GM18951 (cell line): ENCODE measurements around the gene WDR33.

Source experiments
- POLR2A ChIP-seq: IDR thresholded peaks from 4 replicates; pipeline ENCODE4 v1.6.1; 2011; ENCODE audit warnings: mild to moderate bottlenecking; ENCODE audit not compliant: insufficient read length, insufficient read depth; ENCODE audit errors: extremely low read depth
- in situ Hi-C: fragments of 300-500 bp; cut with MboI; formaldehyde crosslinking; loops from one replicate; pipeline ENCODE4 v1.12.0; 2022; ENCODE audit warnings: low sequenced_read_pairs, mixed read lengths, inconsistent platforms; ENCODE audit not compliant: unreplicated experiment

The WDR33 gene

DNA sequence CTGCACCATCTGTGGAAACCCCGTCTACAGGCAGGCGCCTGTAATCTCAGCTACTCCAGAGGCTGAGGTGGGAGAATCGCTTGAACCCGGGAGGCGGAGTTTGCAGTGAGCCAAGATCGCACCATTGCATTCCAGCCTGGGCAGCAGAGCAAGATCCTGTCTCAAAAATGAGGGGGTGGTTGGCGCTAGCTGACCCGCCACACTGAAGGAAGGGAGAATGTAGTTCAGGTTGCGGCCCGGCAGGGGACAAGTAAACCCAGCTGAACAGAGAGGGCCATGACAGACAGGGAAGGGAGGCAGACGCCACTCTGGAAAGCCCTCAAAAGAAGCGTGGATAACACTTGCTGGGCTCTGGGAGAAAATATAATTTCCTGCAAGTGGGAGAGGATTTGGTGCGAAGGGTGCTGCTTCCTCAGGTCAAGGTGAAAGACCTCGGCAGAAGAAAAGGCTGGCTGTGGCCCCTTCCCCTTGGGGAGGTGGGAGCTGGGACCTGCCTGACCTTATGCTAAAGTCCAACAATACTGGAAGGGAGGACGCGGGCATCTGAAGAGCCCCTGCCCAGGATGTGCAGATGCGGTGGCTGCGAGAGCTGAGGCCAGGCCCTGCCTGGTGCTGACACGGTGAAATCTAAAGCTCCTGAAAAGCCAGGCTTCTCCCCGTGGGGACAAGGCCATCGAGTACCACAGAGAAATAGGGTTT is 113.3 kb downstream of the WDR33 start:
- TF ChIP-seq POLR2A, result no peak
- in situ Hi-C loops, result no loop called here

DNA sequence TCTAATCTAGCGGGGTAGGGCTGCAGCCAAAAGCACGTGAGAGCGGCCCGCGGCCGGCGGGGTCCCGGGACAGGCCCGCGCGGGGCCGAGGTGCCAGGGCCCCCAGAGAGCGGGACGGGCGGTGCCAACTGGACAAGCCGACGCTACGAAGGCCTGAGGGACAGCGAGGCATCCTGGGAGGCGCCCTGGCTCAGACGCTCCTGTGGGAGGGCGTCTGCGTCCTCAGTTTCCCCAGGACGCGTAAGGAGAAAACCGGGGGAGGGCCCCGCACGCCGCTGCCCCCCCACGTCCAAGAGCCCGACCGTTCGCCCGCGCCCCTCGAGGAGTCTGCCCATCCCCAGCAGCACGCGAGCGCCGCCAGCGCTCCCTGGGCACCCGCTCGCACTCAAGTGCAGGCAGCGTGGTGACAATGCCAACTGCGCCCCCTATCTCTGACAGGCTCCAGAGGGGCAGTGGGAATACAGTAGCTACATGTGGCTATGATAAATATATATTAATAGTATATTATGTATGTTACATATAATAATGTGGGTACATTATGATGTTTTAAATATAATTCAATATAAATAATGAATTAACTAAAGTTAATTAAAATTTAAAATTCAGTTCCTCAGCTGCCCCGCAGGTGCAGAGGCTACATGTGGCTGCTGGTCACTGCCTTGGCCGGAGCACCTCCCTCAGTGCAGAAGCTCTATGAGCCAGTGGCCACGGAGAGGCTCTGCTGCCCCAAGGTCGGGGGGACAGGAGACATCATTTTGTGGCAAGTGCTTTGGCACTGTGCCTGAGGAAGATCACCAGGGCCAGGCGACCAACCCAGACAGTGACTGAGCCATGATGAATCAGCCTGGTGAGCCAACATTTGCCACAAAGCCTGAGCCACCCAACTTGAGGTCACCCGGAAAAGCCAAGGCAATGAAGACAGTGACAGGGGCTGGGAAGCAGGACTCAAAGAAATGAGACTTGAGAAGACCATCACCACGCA is 115.2 kb downstream of the WDR33 start:
- in situ Hi-C loops, result no loop called here
- no peak for TF ChIP-seq POLR2A

DNA sequence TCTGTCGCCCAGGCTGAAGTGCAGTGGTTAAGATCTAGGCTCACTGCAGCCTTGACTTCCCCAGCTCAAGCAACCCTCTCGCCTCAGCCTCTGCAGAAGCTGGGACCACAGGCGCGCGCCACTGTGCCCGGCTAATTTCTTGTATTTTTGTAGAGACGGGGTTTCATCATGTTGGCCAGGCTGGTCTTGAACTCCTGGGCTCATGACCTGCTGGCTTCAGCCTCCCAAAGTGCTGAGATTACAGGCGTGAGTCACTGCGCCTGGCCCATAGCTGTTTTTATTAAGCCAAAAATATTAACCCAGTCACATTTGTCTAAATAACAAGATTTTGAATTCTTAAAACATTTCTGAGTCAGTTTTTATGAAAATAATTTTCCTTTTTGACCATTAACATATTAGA is 116.0 kb downstream of the WDR33 start:
- in situ Hi-C loops, result no loop called here
- no peak for TF ChIP-seq POLR2A

DNA sequence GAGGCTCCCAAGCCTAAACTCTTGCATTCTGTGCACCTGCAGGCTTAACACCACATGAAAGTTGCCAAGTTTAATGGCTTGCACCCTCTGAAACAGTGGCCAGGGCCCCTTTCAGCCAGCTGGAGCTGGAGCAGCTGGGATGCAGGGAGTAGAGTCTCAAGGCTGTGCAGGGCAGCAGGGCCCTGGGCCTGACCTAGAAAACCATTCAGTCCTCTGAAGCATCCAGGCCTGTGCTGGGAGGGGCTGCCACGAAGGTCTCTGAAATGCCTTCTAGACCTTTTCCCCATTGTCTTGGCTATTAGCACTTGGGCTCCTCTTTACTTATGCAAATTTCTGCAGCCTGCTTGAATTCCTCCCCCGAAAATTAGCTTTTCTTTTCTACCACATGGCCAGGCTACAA is 120.3 kb downstream of the WDR33 start:
- no peak for TF ChIP-seq POLR2A

DNA sequence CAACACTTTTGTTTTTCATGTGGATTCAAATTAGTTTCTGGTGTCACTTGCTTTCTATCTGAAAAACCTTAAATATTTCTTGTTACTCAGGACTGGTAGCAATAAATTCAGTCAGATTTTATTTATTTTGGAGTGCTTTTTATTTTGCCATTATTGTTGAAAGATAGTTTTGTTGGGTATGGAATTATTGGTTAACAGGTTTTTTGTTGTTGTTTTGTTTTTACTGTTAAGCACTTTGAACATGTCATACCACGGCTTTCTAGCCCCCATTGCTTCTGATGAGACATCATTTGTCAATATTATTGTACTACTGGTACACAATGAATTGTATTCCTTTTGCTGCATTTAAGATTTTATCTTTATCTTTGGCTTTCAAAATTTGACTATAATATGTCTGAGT is 122.6 kb downstream of the WDR33 start:
- in situ Hi-C loops, result no loop called here

More for the DNA sequence above, 120.3 kb downstream of the WDR33 start:
- in situ Hi-C loops, result no loop called here

DNA sequence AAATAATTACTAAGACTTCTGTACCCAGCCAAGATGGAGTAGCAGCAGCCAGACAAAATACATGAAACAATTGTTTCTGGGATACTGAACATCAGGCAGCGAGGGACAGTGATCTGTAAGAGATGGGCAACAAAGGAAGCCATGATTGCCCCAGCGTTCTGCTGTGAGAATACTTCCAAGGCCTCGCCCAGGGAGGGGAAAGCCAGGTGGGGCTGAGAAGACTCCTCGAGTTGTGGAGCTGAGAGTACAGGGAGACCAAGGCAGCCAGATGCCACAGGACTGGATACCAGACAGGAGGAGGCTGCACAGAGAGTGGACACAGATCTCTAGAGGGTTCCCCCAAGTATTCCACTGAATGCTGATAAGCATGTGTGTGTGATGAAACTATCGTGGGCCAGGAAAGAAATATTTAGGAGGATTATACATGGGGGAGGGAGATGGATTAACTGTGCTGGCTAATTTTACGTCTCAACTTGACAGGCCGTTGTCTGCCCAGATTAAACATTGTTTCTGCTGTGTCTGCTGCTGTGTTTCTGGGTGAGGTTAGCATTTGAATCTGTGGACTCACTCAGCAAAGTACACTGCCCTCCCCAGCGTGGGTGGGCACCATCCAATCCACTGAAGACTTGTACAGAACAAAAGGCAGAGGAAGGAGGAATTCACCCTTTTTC is 125.4 kb downstream of the WDR33 start:
- in situ Hi-C loops, result no loop called here
- TF ChIP-seq POLR2A, result no peak

More for the DNA sequence above, 122.6 kb downstream of the WDR33 start:
- no peak for TF ChIP-seq POLR2A

DNA sequence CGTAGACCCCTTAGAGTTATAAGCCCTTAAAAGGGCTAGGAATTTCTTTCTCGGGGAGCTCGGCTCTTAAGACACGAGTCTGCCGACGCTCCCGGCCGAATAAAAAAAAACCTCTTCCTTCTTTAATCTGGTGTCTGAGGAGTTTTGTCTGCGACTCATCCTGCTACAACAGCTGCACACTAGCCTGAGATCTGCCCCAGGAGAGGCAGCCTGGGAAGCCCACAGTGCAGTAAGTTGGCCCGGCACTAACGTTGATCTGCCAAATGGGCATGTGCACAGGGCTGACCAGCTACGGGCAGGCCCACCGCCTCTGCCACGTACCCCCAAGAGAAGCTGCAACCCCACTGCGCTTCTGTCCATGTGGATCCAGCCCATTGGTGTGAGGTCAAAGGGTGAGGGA is 127.2 kb downstream of the WDR33 start:
- TF ChIP-seq POLR2A, result no peak
- in situ Hi-C loops, result no loop called here

DNA sequence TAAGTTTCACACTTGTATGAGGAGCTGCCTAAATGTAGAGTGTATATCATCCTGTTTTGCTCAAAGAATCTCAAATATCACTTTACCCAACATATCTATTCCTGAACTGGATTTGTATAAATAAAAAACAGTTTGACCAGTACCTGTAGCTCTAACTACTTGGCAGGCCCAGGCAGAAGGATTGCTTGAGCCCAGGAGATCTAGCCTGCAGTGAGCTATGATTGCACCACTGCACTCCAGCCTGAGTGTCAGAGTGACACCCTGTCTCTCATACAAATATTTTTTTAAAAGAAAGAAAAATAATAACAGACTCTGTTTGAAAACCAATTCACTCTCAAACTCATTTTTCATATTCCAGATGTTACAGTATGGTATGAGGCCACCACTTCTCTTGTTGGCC is 127.9 kb downstream of the WDR33 start:
- no peak for TF ChIP-seq POLR2A
- in situ Hi-C loops, result no loop called here

DNA sequence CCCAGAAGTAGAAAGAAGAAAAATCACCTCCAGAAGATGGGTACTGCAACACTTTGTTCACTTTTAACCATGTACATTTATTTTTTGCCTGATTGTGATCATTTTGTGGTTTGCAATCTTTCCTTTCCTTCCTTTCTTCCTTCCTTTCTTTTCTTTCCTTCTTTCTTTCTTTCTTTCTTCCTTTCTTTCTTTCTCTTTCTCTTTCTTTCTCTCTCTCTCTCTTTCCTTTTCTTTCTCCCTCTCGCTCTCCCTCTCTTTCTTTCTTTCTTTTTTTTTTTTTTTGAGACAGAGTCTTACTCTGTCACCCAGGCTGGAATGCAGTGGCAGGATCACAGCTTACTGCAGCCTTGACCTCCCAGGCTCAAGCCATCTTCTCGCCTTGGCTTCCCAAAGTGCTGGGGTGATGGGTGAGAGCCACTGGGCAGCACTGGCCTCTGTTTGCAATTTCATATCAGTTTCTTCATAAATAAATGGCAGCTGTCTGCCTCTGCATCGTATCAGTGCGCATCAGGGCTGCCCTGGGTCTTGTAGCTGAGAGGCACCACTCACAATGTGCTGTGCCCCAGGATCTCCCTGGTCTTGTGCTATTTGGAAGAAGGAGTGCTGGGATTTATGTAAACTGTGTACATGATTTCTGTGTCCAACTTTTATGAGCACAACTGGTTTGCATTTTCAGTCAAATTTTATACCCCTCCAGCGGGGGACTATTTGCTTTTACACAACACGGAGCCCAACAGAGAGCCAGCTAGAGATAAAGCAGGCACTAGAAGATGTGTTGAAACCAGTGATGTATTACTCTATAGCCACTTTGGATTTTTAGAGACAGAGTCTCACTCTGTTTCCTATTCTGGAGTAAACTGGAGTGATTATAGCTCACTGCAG is 128.8 kb downstream of the WDR33 start:
- no peak for TF ChIP-seq POLR2A
- in situ Hi-C loops, result no loop called here

DNA sequence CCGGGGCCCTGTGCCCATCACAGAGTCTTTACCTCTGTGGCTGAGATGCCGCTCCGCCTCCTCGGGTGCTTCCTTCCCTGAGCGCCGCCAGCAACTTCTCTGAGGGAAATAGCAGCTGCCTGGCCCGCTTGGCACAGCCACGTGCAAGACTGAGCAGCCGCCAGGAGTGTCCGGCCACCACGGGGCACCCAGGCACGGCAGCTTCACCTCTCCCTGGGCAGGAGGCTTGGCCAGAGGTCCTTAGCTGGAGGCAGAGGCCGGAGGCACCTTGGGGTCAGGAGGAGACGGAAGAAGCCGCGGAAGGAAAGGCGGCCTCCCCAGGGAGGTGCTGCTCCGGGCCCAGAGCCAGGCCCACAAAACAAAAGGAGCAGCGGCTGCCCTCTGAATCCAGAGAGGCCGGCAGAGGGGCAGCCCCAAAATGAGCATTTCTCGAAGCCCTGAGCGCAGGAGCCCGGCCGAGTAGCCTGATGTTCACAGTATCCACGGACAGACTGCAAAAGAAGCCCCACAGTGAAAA is 129.6 kb downstream of the WDR33 start:
- TF ChIP-seq POLR2A, result no peak
- in situ Hi-C loops, result no loop called here

DNA sequence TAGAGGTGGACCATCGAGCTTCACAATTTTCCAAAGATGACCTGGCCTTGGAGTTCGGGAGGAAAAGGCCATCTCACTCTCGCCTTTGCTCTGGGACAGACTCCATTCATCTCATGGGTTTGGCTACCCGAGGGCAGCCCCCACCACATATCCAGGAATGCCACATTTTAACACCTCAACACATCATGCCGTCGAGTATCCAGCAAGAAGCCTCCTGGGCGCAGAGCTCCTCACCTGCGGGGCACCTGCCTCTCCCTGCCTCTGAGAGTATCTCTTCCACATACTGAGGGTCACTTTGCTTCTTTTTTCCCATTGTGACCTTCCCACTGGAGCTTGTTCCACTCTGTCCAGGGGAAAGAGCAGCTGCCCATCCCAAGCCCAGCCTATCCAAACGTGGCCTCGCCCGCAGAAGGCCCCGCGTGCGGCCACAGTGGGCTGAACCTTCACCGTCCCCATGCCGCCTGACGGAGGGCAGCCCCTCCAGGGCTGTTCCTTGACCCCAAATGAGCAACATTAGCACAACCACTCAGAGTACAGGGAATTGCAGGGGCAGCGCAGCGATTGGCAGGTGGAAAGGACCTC is 130.2 kb downstream of the WDR33 start:
- in situ Hi-C loops, result no loop called here
- TF ChIP-seq POLR2A, result no peak

DNA sequence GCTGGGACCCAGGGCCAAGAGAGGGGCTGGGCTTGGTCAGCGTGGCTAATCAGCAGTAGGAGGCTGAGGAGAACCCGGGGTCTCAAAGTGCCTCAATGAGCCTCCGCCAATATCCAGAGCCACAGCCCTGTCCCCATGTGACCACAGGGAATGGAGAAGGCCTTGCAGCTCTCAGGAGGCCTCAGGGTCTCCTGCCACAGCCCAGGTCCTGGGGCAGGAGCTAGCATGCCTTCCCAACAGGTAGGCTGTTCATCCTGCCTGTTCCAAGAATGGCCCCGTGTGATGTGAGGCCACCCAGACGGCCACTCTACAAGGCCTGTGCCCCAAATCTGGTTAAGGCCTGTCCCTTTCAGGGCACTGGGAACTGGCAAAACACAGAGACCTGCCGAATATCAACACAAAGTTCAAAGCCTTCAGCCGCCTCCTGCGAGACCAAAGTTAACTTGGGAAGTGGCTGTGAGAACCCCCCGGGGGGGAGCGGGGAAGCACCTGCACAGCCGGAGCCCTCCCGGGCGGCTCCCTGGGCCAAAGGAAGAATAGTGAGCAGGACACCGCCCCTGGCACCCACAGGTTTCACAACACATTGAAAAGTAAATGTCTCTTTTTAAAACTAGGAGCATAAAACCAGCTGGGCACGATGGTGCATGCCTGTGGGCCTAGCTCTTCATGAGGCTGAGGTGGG is 131.2 kb downstream of the WDR33 start:
- TF ChIP-seq POLR2A, result no peak
- in situ Hi-C loops, result no loop called here

DNA sequence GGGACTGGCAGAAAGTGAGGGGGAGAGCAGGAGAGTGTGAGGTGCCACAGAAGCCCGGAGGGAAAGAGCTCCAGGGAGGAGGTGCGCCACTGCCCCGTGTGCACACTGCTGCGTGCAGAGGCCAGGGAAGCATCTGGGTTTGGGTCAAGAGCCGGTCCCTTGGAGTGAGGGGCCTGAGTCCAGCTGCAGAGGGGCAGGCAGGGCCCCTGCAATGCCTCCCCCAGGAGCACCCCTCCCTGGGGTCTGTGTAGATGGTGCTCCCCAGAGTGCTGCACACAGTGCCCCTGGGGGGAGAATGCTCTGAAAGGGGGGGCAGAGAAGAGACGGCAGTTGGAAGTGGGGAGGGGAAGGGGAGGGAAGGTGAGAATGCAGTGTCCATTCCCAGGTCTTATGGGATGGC is 132.0 kb downstream of the WDR33 start:
- in situ Hi-C loops, result no loop called here
- TF ChIP-seq POLR2A, result no peak
